Endothelial cell of coronary artery (primary cell): ENCODE data around the gene DDX3X. TPM values are rescaled to one million over a fixed set of nuclear protein-coding genes. Genes with fewer than 3 reads are reported as not detected.

Experiments
- total RNA-seq: library from RNA; depleted of rRNA; stranded (reverse); fragments of >200 nt; gene quantifications from 2 replicates; pipeline ENCODE4 v1.2.3, GENCODE V29; 2014

The DDX3X gene
- 291 and 440 TPM in 2 replicates for total RNA-seq

GRCh38 chrX:41333744-41334362 is at the start of gene DDX3X:
DDX3X (plus strand) TSS chrX:41334162; CDS start chrX:41334253, 91 bp downstream.

Other genes starting within 250 kb of the DDX3X start
- gene USP9X, start 248.7 kb upstream of the DDX3X start, total RNA-seq: 98.7 and 132 TPM in 2 replicates
- not detected in 2 replicates for gene NYX, start 113.2 kb downstream of the DDX3X start, total RNA-seq